Mucosa of descending colon (tissue), 3 donors: ENCODE results near the gene DNAJC22. TPM values are rescaled to one million over a fixed set of nuclear protein-coding genes. Genes with fewer than 3 reads are reported as not detected.
A peak's percentile ranks its signal among the peaks of the same experiment; 100 is the strongest.

ENCODE experiments used
- ATAC-seq: fragments of 200-7000 bp; cut with Tn5 transposase; one replicate; pipeline ENCODE4 v1.9.1; 2020; ENCODE audit warnings: mild to moderate bottlenecking, moderate library complexity
- DNase-seq, 3 donors: peaks; one replicate each; pipeline ENCODE4 v3.0.0-alpha.2; 2020
- H3K36me3 ChIP-seq: fragments of 200-600 bp; one replicate; pipeline ENCODE4 v1.8.0; 2021; ENCODE audit warnings: low read depth, mild to moderate bottlenecking
- H3K4me1 ChIP-seq: fragments of 200-600 bp; one replicate; pipeline ENCODE4 v1.8.0; 2021; ENCODE audit warnings: low read depth, mild to moderate bottlenecking
- H3K4me3 ChIP-seq: fragments of 200-600 bp; one replicate; pipeline ENCODE4 v1.8.0; 2021; ENCODE audit warnings: mild to moderate bottlenecking
- H3K9me3 ChIP-seq: fragments of 200-600 bp; one replicate; pipeline ENCODE4 v1.8.0; 2021; ENCODE audit warnings: mild to moderate bottlenecking
- CTCF ChIP-seq: fragments of 200-600 bp; IDR thresholded peaks from one replicate; pipeline ENCODE4 v1.8.0; 2022; ENCODE audit warnings: antibody characterized with exemption, mild to moderate bottlenecking
- intact Hi-C, 2 donors: fragments of 100-400 bp; cut with DNase I in 1 of 2; cut with micrococcal nuclease in 1 of 2; formaldehyde crosslinking; loops; one replicate each; pipeline versions ENCODE4 v1.11.0 to v1.11.1; 2022; cut with DNase I, micrococcal nuclease
- total RNA-seq, 3 donors: library from RNA; stranded (reverse); fragmentation: NEBNext Ultra II Directional in 2 of 3; extraction: Animal tissue kit (Norgen Biotek cat#: 25700) in 2 of 3; gene quantifications; one replicate each; pipeline versions ENCODE4 v1.2.1 to v1.2.4, GENCODE V29; 2021 to 2023
- donor health status: DM: no; HTN: no; CAD: no; lungs with moderate emphysema.
- donor health status: DM: no; HTN: no; CAD: no.
- donor health status: DM: no; HTN: yes; CAD: no.

Gene DNAJC22
- total RNA-seq, 3 donors from 2014 or later, result 6.7 to 45.7 (median 37.0) TPM

- TF ChIP-seq CTCF, result no peak
- intact Hi-C loops, result no loop called here
- no peak overlapping the region for H3K4me3 ChIP-seq
- no peaks in the 10 kb centered on the region for H3K36me3 ChIP-seq
- no peaks in the 10 kb centered on the region for H3K9me3 ChIP-seq
- ATAC-seq (no peak), DNase-seq (no peak)
- peaks cover 17% of the 10 kb centered on the region for H3K4me1 ChIP-seq
Measured at GRCh38 chr12:49328816-49329215, 17.9 kb upstream of the DNAJC22 start.

GRCh38 chr12:49330032-49330619, 16.6 kb upstream of the DNAJC22 start:
- Histone ChIP-seq H3K9me3 (no peaks in the 10 kb centered on the region), H3K36me3 (no peaks in the 10 kb centered on the region), H3K4me1 (peaks cover 15% of the 10 kb centered on the region), H3K4me3 (no peak overlapping the region)
- ATAC-seq (no peak), DNase-seq (no peak)
- no peak for TF ChIP-seq CTCF
- intact Hi-C loops, result loop anchor here in 1 of 2 donors (10.0 kb wide), 1 partner anchor 45 kb away; no protein-coding TSS in a partner anchor

- Histone ChIP-seq H3K36me3 (no peaks in the 10 kb centered on the region), H3K9me3 (no peaks in the 10 kb centered on the region), H3K4me3 (no peak overlapping the region), H3K4me1 (peaks cover 15% of the 10 kb centered on the region)
- TF ChIP-seq CTCF, result no peak
- DNase-seq, result no peak
- intact Hi-C loops, result loop anchor here in 1 of 2 donors (10.0 kb wide), 1 partner anchor 46 kb away; no protein-coding TSS in a partner anchor
- ATAC-seq, result no peak
Measured at GRCh38 chr12:49330631-49331379, 15.9 kb upstream of the DNAJC22 start.

- DNase-seq, result peak in 2 of 3 donors; percentile 78 to 79
- Histone ChIP-seq H3K9me3 (no peaks in the 10 kb centered on the region), H3K4me1 (peaks cover 18% of the 10 kb centered on the region), H3K4me3 (no peak overlapping the region), H3K36me3 (no peaks in the 10 kb centered on the region)
- peak; percentile 63 for TF ChIP-seq CTCF
- intact Hi-C loops, result loop anchor here in 1 of 2 donors (10.0 kb wide), 1 partner anchor 47 kb away; no protein-coding TSS in a partner anchor
- peak; percentile 95 for ATAC-seq
Measured at GRCh38 chr12:49331380-49332222, 15.1 kb upstream of the DNAJC22 start.

- Histone ChIP-seq H3K9me3 (no peaks in the 10 kb centered on the region), H3K36me3 (no peaks in the 10 kb centered on the region), H3K4me3 (no peak overlapping the region), H3K4me1 (peaks cover 22% of the 10 kb centered on the region)
- intact Hi-C loops, result loop anchor here in 1 of 2 donors (10.0 kb wide), 1 partner anchor 48 kb away; no protein-coding TSS in a partner anchor
- TF ChIP-seq CTCF, result no peak
- DNase-seq (no peak), ATAC-seq (no peak)
Measured at GRCh38 chr12:49332441-49332861, 14.2 kb upstream of the DNAJC22 start.
